Fibroblast of skin of right quadriceps (primary cell): ENCODE results near the gene TMEM225B.
"Not testable (repeated sequence)": the region's sequence is repeated elsewhere in the genome, so short reads cannot be mapped to it uniquely, and the experiment has no call there.

Source experiments
- DNase-seq: peaks from one replicate; pipeline ENCODE4 v3.0.0-alpha.2; 2013

TMEM225B gene, protein sequence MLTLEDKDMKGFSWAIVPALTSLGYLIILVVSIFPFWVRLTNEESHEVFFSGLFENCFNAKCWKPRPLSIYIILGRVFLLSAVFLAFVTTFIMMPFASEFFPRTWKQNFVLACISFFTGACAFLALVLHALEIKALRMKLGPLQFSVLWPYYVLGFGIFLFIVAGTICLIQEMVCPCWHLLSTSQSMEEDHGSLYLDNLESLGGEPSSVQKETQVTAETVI

DNA sequence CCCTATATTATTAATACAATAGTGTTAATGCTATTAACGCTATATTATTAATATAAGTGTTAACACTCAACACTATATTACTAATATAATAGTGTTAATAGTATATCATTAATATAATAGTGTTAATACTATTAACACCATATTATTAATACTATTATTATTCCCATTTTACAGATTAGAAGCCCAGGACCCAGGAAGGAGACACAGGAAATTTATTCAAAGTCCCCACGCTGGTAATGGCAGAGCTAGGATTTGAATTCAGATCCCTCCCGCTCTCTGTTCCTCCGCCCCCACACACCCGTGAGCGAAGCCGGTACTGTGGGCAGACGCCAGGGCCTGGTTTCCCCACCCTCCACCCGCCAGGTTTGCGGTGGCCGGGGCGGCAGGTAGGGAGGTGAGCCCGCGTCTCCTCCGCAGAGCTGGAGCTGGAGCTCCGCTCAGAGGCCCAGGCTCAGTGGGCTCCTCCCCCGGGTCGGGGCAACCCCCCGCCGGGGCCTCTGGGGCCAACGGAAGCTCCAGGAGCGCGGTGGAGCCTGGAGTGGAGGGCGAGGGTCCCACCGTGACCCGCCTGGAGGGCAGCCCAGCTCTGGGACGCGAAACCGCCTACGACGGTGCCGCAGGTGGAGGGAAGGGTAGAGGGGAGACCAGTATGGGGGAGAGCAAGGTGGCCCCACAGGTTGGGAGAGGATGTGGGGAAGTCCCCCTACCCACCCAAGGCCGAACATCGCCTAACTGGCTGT lies at the start of gene TMEM225B:
Gene TMEM225B, plus strand, starts transcription at position 506 of the 740 bp plus-strand sequence. CDS start 6,122 bp downstream, outside the sequence.
- DNase-seq, result no peak

DNA sequence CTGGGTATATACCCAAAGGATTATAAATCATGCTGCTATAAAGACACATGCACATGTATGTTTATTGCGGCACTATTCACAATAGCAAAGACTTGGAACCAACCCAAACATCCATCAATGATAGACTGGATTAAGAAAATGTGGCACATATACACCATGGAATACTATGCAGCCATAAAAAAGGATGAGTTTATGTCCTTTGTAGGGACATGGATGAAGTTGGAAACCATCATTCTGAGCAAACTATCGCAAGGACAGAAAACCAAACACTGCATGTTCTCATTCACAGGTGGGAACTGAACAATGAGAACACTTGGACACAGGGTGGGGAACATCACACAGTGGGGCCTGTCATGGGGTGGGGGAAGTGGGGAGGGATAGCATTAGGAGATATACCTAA lies 48.5 kb upstream of the TMEM225B start:
- DNase-seq, result not testable (repeated sequence)

DNA sequence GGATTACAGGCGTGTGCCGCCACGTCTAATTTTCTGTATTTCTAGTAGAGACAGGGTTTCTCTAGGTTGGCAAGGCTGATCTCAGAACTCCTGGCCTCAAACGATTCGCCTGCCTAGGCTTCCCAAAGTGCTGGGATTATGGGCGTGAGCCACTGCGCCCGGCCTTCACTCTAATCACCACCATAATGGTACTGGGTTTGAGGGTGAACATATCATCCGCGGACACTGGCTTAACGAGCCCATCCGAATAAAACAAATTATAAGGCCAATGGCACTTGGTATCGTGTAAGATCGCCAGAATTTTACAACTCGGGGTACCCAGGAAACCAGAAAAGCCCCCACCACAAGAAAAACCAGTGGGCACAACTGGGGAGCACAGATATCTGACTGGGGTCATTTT lies 46.7 kb upstream of the TMEM225B start:
- DNase-seq, result no peak

DNA sequence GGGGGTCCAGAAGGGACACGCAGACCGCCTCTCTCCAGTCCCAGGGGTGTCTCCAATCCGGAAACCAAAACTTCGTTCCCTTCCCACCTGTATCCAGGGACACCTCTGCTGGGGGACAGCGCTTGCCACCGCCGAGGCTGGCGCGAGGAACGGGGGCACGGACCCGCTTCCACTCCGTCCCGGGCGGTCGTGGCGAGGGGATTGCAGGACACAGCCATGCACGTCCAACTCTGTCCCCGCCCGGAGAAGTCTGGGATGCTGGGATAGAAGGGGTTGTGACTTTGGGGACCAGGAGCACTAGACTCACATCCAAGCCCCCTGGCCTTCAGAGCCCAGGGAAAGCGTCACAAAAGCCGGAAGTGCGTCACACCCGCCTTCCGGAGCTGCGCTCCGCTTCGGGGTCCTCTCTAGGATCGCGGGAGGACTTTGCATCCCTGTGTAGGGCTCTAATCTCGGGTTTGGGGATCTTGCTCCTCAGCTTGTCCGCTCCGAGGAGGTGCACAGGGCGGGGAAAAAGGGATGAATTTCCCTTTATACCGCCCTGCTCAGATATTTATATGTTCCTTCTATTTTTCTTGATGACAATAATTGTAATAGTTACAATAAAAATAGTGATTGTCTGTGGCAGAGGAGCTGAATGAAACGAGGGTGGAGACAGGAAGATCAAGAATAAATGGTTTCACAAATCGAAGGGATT lies 46.2 kb upstream of the TMEM225B start, which contains the start of gene FAM200A:
Gene FAM200A, minus strand, starts transcription at position 348 of the 697 bp plus-strand sequence. CDS start 3,707 bp downstream, outside the sequence.
- DNase-seq, result peak; percentile 93

DNA sequence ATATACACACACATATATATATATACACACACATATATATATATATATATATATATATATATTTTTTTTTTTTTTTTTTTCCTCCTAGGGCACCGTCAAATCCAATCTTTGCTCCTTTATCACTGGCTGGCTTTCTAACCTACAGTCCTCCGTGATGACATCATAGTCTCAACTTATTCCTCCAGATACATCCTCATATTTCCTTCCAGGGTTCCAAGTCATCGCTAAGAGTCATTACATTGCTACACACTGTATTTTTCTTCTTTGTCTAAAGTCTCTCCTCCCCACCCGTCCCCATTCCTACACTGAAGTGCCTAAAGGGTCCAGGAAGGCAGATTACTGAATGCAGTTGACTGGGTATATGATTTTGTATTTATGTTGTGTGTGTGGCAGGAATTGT lies 45.0 kb upstream of the TMEM225B start:
- no peak for DNase-seq

DNA sequence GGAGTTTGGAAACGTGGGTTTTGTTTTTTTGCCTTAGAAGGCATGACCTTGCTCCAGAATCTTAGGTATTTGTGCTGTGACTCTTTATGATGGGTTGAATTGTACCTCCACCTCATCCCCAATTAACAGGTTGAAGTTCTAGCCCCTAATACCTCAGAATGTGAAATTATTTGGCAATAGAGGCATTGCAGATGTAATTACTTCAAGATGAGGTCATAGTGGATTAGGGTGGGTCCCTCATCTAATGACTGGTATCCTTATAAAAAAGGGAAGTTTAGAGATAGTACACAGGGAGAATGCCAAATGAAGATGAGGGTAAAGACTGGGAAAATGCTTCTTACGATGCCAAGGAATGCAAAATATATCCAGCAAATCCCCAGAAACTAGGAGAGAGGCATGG lies 43.1 kb upstream of the TMEM225B start:
- DNase-seq, result no peak

DNA sequence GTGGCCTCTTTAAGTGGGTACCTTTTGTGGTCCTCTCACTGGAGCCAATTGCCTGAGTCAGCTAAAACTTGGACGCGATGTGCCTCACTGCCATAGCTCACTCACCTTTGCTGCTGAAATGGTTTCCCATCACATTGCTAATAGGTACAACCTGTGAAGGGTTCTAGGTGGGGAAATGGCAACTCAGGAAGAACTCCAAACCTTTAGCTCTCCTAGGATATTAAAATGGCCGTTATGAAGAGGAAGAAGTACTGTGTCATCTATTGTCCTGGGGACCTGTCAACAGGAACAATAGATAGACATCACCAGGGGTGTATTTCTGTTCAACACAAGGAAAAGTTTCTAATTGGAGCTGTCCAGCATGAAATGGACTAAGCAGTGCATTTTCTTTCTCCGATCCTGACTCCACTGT lies 40.9 kb upstream of the TMEM225B start:
- DNase-seq, result no peak

DNA sequence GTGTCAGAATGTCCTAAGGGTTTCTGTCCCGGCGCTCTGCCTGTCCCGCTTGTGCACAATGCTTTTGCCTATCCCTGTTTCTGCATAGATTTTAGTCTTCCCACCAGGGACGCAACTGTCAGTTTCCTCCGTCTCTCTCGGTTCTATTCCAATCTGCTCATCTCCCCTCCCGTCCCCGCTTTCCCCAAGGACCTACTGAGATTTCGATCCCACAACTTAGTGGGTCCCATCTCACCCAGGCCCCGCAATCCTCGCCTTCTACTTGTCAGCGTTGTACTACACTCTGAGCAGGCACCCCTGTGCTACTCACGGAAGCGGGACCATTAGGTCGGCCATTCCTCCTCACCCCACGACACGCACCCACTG lies 40.1 kb upstream of the TMEM225B start:
- DNase-seq, result no peak

DNA sequence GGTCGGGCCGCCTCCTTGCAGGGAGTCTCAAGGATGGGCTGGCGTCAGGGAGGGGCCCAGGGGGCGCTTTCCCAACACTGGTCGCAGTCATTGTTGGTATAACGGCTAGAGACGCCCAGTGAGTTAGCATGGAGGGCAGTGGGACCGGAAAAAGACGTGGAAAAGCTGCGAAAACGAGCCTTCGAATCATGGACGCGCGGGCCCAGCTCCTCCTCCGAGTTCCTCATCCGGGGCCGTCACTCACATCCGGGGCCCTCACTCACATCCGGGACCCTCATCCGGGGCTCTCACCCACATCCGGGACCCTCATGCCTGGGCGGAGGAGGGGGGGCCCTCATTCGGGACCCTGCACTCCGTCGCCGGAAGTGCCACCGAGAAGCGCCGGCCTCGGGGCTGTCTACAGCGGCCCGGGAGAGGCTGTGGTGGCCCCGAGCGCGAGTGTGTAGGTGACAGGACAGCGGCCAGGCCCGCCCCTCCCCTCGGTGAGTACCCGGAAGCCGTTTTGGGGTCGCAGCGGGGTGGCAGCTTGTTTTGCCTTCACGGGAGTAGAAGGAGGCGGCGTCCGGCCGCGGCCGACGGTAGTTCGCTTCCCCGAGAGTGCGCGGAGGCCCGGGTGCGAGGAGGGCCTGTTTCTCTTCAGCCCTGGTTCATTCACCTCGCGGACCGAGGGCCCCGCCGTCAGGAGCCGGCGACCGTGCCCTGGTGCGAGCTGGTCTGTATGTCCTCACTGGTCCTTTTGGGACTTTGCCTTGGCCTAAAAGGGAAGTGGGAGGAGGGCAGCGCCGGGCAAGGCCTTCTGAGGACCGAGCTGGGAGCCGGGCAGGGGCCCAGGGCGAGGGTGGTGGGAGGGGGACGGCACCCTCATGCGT lies 39.5 kb upstream of the TMEM225B start, which contains the start of gene ZNF655:
Gene ZNF655, plus strand, starts transcription at position 337 of the 869 bp plus-strand sequence. CDS start 1,918 bp downstream, outside the sequence.
- DNase-seq, result peak; percentile 93

DNA sequence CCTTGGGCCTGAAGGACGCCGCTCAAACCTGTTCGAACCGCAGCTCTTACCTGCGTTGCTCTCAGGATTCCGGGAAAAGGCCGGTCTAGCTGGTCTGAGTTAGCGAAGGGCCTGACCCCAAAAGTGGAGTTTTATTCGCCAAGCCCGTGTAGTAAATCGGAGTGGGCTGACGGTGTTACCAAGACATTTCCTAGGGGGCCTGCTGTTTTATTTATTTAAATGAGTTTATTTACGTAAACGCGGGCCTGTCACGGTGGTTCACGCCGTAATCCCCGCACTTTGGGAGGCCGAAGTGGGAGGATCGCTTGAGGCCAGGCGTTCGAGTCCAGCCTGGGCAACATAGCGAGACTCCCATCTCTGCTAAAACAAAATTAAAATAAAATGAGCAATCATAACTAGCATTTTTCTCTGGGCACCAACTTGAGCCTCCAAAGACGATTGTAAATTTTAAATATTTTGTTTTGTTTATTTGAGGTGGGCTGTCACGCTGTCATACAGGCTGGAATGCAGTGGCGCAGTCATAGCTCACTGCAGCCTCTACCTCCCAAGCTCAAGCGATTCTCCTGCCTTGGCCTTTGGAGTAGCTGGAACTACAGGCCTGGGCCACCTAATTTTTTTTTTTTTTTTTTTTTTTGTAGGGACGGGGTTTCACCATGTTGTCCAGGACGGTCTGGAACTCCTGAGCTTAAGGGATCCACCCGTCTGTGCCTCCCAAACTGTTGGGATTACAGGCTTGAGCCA lies 38.7 kb upstream of the TMEM225B start:
- DNase-seq, result peak; percentile 31

DNA sequence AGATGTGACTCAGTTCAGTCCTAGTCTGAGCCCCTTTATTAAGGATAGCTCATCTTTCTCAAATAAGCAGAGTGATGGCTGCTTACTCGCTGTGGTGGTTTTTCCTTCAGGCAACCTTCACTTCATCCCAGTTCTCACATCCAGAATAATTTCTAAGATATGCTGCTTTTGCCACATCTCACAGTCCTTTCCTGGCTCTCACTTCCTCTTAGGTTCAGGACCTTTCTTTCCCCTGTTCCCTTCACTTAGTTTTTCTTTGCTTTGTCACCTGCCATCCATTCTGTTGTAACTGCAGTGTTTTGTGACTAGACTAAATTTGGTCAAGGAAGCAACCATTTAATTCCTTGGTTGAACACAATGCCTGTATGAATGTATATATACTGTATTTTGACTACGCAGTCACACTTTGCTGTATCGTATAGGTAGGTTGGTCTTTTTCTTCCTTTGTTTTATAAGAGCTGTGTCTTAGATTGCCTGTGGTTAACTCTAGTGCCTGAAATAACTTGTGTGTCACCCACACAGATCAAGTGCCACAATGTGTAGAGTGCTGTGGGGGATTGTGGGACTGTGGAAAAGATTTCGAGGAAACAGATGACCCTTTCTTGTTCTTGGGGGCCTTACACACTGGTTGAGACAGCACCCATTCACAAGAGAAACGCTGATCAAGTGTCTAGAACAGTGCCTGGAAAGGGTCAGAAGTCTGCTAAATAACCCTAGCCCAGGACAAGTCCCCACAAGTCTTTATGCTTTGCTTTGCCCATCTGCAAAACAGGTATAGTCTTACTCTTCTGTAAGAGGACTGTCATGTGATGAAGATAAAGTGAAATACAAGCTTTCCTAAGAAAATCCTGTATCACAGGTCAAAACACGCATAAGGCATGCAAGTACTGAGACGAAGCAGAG lies 37.0 kb upstream of the TMEM225B start:
- no peak for DNase-seq

DNA sequence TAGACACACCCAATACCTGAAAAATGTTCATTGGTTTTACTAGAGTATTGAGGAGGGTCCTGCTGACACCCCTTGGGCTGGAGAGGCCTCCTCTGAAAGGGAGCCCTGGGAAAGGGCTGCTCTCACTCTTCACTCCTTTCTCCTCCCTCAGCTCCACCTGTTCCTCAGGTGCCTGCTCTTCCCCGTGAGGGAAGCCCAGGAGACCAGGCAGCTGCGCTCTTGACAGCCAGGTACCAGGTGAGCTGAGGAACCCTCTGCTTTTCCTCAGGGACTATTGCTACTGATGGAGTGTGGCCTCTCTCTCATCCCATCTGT lies 36.4 kb upstream of the TMEM225B start:
- DNase-seq, result no peak

DNA sequence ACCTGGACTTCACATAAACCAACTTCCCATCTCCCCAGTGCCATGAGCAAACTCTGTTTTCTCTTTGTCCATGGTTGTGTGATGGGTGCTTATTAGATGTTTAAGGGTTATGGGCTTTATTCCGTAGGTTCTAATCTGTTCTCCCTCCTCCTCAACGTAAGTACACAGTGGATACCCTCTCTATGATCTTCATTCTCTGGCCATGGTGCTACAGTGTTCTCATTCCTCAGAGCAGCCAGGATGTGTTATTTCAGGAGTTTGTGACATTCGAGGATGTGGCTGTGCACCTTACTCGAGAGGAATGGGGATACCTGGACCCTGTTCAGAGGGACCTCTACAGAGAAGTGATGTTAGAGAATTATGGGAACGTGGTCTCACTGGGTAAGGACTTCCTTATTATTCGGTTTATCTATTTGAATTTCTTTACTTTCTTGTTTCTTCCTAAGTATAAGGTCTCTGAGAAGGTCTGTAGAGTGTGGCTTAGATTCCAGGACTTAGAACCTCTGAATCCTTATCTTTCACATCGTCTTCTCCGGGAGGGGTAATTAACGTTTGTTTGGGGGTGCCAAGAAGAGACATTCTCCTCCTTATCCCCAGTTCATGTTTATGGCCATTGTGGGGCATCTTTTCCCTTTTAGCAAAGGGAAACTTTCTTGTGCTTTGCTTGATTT lies 35.8 kb upstream of the TMEM225B start:
- DNase-seq, result no peak

DNA sequence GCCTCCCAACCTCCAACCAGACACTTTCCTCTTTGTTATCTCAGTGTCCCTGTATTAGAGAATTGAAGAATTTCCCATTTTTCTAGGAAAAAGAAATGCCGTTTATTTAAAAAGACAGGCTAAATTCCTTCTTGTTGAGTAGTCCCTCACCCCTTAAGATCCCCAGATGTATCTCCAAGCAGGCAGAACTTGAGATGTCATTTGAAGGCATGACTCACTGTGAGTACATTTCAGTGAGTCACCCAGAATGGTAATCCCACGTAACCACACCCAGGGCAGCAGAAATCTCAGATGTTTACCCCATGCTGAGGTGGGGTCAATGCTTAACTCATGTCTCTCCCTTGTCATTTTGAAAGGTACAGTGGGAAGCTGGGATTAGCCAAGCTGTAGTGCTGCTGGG lies 35.2 kb upstream of the TMEM225B start:
- peak; percentile 99 for DNase-seq

DNA sequence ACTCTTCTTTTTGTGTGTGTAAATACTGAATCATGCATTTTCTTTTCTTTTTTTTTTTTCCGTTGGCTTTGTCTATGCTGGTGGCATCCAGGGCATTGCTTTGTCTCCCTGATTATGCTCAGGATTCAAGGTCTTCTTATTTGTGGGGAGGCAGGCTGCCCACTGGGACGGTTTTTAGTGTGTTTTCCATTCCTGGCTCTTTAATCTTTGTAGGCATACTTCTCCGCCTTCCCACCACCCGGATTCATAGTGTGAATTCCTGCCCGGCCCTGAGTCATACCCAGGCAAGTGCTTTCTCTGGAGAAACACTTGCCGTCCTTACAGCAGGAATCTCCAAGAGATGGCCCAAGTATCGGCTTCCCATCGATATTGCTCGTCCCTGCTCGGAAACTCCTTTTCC lies 34.4 kb upstream of the TMEM225B start:
- peak; percentile 73 for DNase-seq

DNA sequence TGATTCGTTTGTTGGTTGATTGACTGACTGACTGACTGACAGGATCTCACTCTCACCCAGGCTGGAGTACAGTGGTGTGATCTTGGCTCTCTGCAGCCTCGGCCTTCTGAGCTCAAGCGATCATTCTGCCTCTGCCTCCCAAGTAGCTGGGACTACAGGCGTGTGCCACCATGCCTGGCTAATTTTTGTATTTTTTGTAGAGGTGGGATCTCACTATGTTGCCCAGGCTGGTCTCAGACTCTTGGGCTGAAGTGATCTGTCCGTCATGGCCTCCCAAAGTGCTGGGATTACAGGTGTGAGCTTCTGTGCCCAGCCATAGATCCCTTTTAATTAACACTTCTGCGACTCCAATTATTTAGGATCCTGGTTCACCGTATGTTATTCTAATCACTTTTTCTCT lies 29.3 kb upstream of the TMEM225B start:
- not testable (repeated sequence) for DNase-seq

DNA sequence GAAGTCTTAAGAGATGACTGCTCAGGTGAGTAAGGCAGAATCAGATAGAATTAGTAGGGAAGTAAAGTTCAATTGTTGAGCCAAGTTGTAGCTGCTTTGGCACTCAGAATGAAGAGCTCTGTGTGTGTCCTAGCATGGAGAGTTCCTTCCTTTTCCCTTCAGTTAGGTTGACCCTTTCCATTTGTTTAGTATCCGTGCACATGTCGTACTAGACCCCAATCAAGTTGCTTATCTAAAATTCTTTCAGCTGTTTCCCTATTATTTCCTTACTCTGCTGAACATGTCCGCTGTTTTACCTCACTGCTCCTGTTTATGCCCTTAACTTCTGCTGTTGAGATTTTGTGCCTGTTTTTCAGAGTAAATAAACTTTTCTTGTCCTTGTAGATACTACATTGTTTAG lies 26.3 kb upstream of the TMEM225B start:
- DNase-seq, result no peak

DNA sequence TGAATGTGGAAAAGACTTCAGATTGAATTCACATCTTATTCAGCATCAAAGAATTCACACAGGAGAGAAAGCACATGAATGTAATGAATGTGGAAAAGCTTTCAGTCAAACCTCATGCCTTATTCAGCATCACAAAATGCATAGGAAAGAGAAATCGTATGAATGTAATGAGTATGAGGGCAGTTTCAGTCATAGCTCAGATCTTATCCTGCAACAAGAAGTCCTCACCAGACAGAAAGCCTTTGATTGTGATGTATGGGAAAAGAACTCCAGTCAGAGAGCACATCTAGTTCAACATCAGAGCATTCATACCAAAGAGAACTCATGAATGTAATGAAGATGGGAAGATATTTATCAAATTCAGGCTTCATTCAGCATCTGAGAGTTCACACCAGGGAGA lies 24.8 kb upstream of the TMEM225B start:
- DNase-seq, result no peak

DNA sequence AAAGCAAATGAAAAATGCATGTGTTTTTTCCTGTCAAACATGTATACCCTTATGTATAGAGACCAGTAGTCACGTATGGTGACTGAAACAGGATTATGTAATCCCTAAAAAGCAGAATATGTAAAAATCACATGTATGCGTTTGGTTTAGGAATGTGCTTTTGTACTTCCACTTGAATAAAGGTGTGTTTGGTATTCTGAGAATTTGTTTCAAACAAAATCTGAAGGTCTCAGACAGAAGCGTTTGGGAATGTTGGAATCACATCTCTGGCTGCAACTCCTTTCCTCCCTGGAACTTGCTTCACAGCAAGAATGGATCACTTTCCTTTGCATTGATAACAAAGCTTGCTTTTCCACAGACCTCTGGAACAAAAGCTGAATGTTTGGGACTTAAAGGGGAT lies 21.8 kb upstream of the TMEM225B start:
- no peak for DNase-seq

DNA sequence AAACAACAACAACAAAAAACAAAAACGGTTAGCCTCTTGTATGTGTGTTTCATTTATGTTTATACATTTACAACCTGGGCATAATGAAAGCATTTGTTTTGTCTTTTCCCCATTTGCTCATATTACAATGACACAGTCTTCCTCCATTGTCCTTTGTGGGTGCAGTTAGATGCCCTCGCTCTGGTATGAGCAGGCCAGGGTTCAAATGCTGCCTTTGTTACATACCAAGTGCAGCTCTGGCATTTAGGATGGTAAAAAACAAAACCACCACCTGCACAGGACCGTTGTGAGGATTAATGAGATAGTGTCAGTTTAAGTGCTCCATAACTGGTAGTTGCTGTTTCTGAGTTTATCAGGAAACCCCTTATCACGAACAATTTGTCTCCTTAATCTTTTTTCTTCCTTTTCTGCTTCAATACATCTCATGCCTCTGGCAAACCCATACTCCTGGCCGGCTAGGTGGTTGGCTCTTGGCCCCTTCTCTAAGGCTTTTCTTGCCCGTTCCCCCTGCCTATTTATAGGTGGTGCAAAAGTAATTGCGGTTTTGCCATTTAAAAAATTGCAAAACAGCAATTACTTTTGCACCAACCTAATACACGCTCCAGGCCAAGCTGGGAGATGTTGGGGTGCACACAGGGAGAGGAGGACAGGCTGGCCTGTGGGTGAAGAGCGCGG lies 18.6 kb upstream of the TMEM225B start:
- no peak for DNase-seq
